Testis (tissue), 2 donors: ENCODE results near the gene WFS1.

Experiments
- CTCF ChIP-seq, 3 experiments: fragments of 450-650 bp in 2 of 3; fragments of 200-600 bp in 1 of 3; sonication (generic) in 1 of 3; IDR thresholded peaks; one replicate each; pipeline ENCODE4 v1.5.1; 2016 to 2019; ENCODE audit warnings: antibody characterized with exemption in 3 of 3, mild to moderate bottlenecking in 2 of 3, moderate library complexity in 1 of 3
- POLR2A ChIP-seq: fragments of 450-650 bp; IDR thresholded peaks from one replicate; pipeline ENCODE4 v1.6.1; 2017; ENCODE audit warnings: antibody characterized with exemption, mild to moderate bottlenecking, moderate library complexity

GRCh38 chr4:6258741-6259140, 10.9 kb upstream of the WFS1 start:
- TF ChIP-seq CTCF (IDR thresholded peaks at IDR 0.05) (no peak), POLR2A (no peak)
